Measurements from ENCODE around the gene HSD11B1L. TPM values are rescaled to one million over a fixed set of nuclear protein-coding genes. Genes with fewer than 3 reads are reported as not detected.

Gene HSD11B1L
- total RNA-seq, 4 donors from 2014 or later: 1.9 to 9.4 (median 8.3) TPM

DNA sequence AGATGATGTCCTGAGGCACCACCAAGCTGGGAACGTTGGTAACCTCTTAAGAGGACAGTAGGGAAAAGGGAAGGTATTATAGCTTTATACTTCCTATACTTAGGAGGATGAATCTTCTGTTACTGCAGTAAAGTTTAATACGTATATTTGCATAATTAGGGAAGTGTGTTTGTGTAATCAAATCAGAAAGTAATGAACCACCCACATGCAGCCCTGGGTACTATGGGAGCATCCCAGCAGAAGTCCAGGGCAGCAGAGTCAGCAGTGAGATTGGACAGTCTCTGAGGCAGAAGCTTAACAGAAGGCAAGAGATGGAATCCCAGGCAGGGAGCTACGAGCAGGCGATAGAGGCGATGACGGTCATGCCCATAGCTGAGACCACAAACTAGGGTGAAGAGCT lies 45.4 kb upstream of the HSD11B1L start:
- peaks cover 0 to 27% (median 0%) of the 10 kb centered on the region in 3 donors for H3K36me3 ChIP-seq
- DNase-seq: no peak
- intact Hi-C loops (cut with DNase I): no loop called here
- H3K4me1 ChIP-seq: peaks cover 16 to 90% (median 28%) of the 10 kb centered on the region in 3 donors
- H3K27ac ChIP-seq: no peak overlapping the region
- H3K4me3 ChIP-seq: no peak overlapping the region
- 85 to 89% methylated on average over 6 of the region's 6 CpGs for WGBS, 2 donors
- TF ChIP-seq POLR2A (IDR thresholded peaks at IDR 0.05) (no peak), CTCF (IDR thresholded peaks at IDR 0.05) (no peak)
- H3K27me3 ChIP-seq: no peaks in the 10 kb centered on the region
- no peaks in the 10 kb centered on the region for H3K9me3 ChIP-seq

- WGBS, 2 donors: 42 to 58% methylated on average over 1 of the region's 1 CpG
- intact Hi-C loops (cut with DNase I): no loop called here
- Histone ChIP-seq H3K4me1 (peaks cover 10 to 90% (median 22%) of the 10 kb centered on the region in 3 donors), H3K9me3 (no peaks in the 10 kb centered on the region), H3K27me3 (no peaks in the 10 kb centered on the region), H3K36me3 (peaks cover 0 to 37% (median 12%) of the 10 kb centered on the region in 3 donors), H3K4me3 (no peak overlapping the region), H3K27ac (peak overlapping the region in 1 of 4 donors; percentile 26)
- no peak for DNase-seq
- TF ChIP-seq CTCF (IDR thresholded peaks at IDR 0.05) (no peak), POLR2A (IDR thresholded peaks at IDR 0.05) (no peak)
Measured at GRCh38 chr19:5637971-5638370, 42.9 kb upstream of the HSD11B1L start.

DNA sequence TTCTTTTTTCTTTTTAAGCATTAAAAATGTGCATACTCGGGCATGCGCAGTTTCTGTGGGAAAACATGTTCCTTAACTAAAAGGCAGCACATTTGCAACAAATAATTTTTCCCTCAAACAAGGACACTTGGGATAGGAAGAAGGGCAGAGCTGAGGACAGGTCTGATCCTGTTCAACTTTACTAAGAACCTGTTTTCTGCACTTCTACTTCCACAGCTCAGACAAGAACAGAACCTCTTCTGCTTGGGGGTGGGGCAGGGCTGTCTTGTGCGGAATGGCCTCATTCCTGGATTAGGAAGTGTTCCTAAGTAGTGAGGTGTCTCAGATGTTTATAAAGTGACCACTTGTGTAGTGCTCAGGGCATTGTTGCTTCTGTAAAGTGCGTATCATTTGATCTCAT lies 39.7 kb upstream of the HSD11B1L start:
- 41 to 48% methylated on average over 4 of the region's 4 CpGs for WGBS, 2 donors
- Histone ChIP-seq H3K27ac (peak overlapping the region in 3 of 4 donors; percentile 45 to 63 (median 60)), H3K9me3 (no peaks in the 10 kb centered on the region), H3K4me3 (no peak overlapping the region), H3K4me1 (peaks cover 10 to 64% (median 19%) of the 10 kb centered on the region in 3 donors), H3K36me3 (peaks cover 6 to 62% (median 29%) of the 10 kb centered on the region in 3 donors), H3K27me3 (no peaks in the 10 kb centered on the region)
- intact Hi-C loops (cut with DNase I): no loop called here
- TF ChIP-seq CTCF (IDR thresholded peaks at IDR 0.05) (no peak), POLR2A (IDR thresholded peaks at IDR 0.05) (no peak)
- no peak for DNase-seq

- DNase-seq: no peak
- TF ChIP-seq CTCF (IDR thresholded peaks at IDR 0.05) (no peak), POLR2A (IDR thresholded peaks at IDR 0.05) (no peak)
- Histone ChIP-seq H3K27me3 (no peaks in the 10 kb centered on the region), H3K4me1 (peaks cover 10 to 62% (median 18%) of the 10 kb centered on the region in 3 donors), H3K4me3 (no peak overlapping the region), H3K27ac (peak overlapping the region in 1 of 4 donors; percentile 60), H3K36me3 (peaks cover 15 to 62% (median 29%) of the 10 kb centered on the region in 3 donors), H3K9me3 (no peaks in the 10 kb centered on the region)
- 81 to 83% methylated on average over 2 of the region's 2 CpGs for WGBS, 2 donors
- intact Hi-C loops (cut with DNase I): no loop called here
Measured at GRCh38 chr19:5642204-5642603, 38.6 kb upstream of the HSD11B1L start.

- Histone ChIP-seq H3K27ac (no peak overlapping the region), H3K36me3 (peaks cover 21 to 67% (median 38%) of the 10 kb centered on the region in 3 donors), H3K4me3 (no peak overlapping the region), H3K4me1 (peaks cover 9 to 53% (median 14%) of the 10 kb centered on the region in 3 donors), H3K27me3 (no peaks in the 10 kb centered on the region), H3K9me3 (no peaks in the 10 kb centered on the region)
- intact Hi-C loops (cut with DNase I): no loop called here
- 66 to 85% methylated on average over 4 of the region's 4 CpGs for WGBS, 2 donors
- no peak for TF ChIP-seq CTCF (IDR thresholded peaks at IDR 0.05)
- TF ChIP-seq POLR2A (IDR thresholded peaks at IDR 0.05): no peak
- no peak for DNase-seq
Measured at GRCh38 chr19:5643060-5643459, 37.8 kb upstream of the HSD11B1L start.

Measured in esophagus squamous epithelium (tissue), 5 donors.